Breast epithelium (tissue), 4 donors: ENCODE data around the gene APOA1. TPM values are rescaled to one million over a fixed set of nuclear protein-coding genes. Genes with fewer than 3 reads are reported as not detected.

Experiments
- DNase-seq, 2 donors: peaks; one replicate each; pipeline ENCODE4 v3.0.0-alpha.2; 2019; ENCODE audit warnings: low spot score in 2 of 2
- H3K27ac ChIP-seq, 2 donors: fragments of 200-600 bp; sonication (generic) in 1 of 2; one replicate each; pipeline ENCODE4 v1.5.1; 2016 to 2019; ENCODE audit warnings: mild to moderate bottlenecking in 1 of 2
- H3K27me3 ChIP-seq, 2 donors: fragments of 200-600 bp; sonication (generic) in 1 of 2; one replicate each; pipeline versions ENCODE4 v1.5.1 to v1.6.0; 2017 to 2019; ENCODE audit warnings: control low read depth in 1 of 2, mild to moderate bottlenecking in 1 of 2
- H3K36me3 ChIP-seq: fragments of 200-600 bp; one replicate; pipeline ENCODE4 v1.5.1; 2019
- H3K4me1 ChIP-seq, 2 donors: fragments of 200-600 bp; sonication (generic); one replicate each; pipeline ENCODE4 v1.5.1; 2016 to 2019; ENCODE audit warnings: control low read depth in 1 of 2
- H3K4me3 ChIP-seq, 3 donors: fragments of 200-600 bp; sonication (generic); 1 replicate in 2 of 3; 2 replicates in 1 of 3; pipeline ENCODE4 v1.5.1; 2016 to 2019; ENCODE audit warnings: mild to moderate bottlenecking in 3 of 3, moderate library complexity in 2 of 3
- H3K9me3 ChIP-seq, 2 donors: fragments of 200-600 bp; sonication (generic) in 1 of 2; one replicate each; pipeline ENCODE4 v1.5.1; 2016 to 2019; ENCODE audit warnings: control low read depth in 1 of 2
- POLR2A ChIP-seq: fragments of 450-650 bp; IDR thresholded peaks from one replicate; pipeline ENCODE4 v1.6.1; 2016; ENCODE audit warnings: antibody characterized with exemption, mild to moderate bottlenecking, moderate library complexity
- POLR2AphosphoS5 ChIP-seq, 3 donors: sonication (generic); formaldehyde crosslinking; IDR thresholded peaks; one replicate each; pipeline ENCODE4 v1.6.1; 2017; ENCODE audit warnings: antibody characterized with exemption in 3 of 3
- intact Hi-C: fragments of 100-400 bp; cut with DNase I; formaldehyde crosslinking; loops from one replicate; pipeline ENCODE4 v1.15.1; 2023; ENCODE audit warnings: low total_unique reads
- total RNA-seq, 3 donors: library from RNA; depleted of rRNA; stranded (reverse); fragments of >200 nt; gene quantifications; one replicate each; pipeline ENCODE4 v1.1.0, GENCODE V29; 2016
- TF ChIP-seq, protein P1 (sequence below), 3 donors: fragments of 450-650 bp; IDR thresholded peaks; one replicate each; pipeline ENCODE4 v1.5.1; 2016 to 2017; ENCODE audit warnings: antibody characterized with exemption in 3 of 3, mild to moderate bottlenecking in 3 of 3, moderate library complexity in 3 of 3

APOA1 gene
- total RNA-seq, 3 donors from 2014 or later, result 0.33 to 1.5 (median 0.48) TPM

DNA sequence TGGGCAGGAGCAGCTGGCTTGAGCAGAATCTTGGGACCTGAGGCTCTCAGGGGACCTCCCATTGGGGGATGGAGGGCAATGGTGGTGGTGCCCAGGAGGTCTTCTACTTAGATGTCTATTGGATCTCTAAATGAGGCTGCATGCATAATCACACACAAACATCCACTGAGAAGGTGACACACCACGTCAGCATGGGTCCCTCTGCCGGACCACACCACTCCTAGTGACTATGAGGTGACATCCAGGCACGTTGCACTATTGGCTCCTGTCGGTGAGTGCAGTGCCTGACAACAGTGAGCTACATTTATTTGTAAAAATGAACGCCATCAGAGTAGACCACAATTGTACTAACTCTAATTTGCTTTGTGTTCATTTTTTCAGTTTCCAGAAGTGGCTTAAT is 12.0 kb downstream of the APOA1 start:
- Histone ChIP-seq H3K4me1 (no peaks in the 10 kb centered on the region), H3K36me3 (no peaks in the 10 kb centered on the region), H3K4me3 (no peak overlapping the region), H3K27me3 (no peaks in the 10 kb centered on the region), H3K9me3 (no peaks in the 10 kb centered on the region), H3K27ac (no peak overlapping the region)
- no peak for DNase-seq
- intact Hi-C loops, result no loop called here
- TF ChIP-seq, protein P1, sequence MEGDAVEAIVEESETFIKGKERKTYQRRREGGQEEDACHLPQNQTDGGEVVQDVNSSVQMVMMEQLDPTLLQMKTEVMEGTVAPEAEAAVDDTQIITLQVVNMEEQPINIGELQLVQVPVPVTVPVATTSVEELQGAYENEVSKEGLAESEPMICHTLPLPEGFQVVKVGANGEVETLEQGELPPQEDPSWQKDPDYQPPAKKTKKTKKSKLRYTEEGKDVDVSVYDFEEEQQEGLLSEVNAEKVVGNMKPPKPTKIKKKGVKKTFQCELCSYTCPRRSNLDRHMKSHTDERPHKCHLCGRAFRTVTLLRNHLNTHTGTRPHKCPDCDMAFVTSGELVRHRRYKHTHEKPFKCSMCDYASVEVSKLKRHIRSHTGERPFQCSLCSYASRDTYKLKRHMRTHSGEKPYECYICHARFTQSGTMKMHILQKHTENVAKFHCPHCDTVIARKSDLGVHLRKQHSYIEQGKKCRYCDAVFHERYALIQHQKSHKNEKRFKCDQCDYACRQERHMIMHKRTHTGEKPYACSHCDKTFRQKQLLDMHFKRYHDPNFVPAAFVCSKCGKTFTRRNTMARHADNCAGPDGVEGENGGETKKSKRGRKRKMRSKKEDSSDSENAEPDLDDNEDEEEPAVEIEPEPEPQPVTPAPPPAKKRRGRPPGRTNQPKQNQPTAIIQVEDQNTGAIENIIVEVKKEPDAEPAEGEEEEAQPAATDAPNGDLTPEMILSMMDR (IDR thresholded peaks at IDR 0.05), result no peak
- no peak for TF ChIP-seq POLR2A
- TF ChIP-seq POLR2AphosphoS5 (IDR thresholded peaks at IDR 0.05), result no peak

DNA sequence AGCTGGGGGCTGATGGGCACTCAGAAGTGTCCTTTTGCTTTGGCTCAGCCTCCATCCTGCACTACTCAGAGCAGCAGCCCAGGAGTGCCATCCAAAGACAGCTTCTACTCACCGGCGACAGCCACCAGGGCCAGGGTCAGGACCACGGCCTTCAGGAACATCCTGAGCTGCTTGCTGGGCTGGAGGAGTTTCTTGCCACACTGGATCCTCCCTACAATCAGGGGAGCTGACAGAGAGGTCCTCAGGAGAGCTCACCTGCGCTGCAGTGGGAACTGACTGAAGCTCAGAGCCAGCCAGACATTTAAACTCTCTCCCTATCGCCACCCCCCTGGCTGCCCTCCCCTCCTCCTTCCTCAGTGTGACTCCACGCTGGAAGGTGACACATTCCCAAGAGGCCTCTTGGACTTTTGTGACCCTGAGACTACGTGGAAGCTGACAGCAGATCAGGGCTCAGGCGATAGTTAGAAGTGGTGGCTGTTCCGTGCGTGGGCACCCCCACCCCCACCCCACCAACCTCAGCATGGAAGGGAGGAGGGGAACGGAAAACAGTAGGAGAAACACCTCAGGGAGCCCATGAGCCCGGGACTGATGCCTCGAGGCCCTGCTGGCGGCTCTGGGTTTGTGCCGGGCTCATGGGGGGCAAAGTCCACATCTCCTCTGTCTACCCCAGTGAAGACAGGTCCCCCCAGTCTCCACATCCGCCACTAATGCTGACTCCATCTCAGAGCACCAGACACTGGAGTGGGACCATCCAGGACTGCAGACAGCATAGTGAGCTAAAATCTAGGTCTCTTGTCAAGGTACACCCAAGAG is 14.2 kb downstream of the APOA1 start, which contains the start of gene APOA4:
Gene APOA4 (minus strand): TSS at position 274 of the 813 bp plus-strand sequence. CDS start 113 bp downstream, at position 161.
- H3K36me3 ChIP-seq, result no peaks in the 10 kb centered on the region
- H3K4me3 ChIP-seq, result no peak within 1 kb of the TSS
- H3K27me3 ChIP-seq, result no peaks in the 10 kb centered on the region
- H3K27ac ChIP-seq, result no peak within 1 kb of the TSS
- H3K4me1 ChIP-seq, result no peaks in the 10 kb centered on the region
- intact Hi-C loops, result no loop called here
- no peaks in the 10 kb centered on the region for H3K9me3 ChIP-seq
- DNase-seq, result no peak
- TF ChIP-seq, protein P1 (IDR thresholded peaks at IDR 0.05), result no peak
- no peak for TF ChIP-seq POLR2AphosphoS5 (IDR thresholded peaks at IDR 0.05)
- no peak for TF ChIP-seq POLR2A

DNA sequence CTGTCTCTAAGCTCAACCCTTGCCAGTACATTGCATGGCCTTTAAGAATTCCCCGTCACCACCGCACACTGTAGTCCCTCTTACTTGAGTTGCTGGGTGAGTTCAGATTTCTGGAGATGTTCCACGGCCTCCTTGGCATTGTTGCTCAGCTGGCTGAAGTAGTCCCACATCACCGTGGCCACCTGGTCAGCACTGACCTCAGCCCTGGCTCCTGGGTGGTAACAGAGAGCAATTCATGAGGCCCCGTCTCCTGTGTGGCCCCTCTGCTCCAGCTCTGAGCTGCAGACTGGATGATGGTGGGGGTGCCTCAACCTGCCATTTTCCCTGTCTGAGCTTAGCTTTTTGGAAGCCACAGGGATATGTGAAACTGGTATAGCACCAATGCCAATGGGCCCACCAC is 14.8 kb downstream of the APOA1 start:
- H3K27ac ChIP-seq, result no peak overlapping the region
- no peak for DNase-seq

DNA sequence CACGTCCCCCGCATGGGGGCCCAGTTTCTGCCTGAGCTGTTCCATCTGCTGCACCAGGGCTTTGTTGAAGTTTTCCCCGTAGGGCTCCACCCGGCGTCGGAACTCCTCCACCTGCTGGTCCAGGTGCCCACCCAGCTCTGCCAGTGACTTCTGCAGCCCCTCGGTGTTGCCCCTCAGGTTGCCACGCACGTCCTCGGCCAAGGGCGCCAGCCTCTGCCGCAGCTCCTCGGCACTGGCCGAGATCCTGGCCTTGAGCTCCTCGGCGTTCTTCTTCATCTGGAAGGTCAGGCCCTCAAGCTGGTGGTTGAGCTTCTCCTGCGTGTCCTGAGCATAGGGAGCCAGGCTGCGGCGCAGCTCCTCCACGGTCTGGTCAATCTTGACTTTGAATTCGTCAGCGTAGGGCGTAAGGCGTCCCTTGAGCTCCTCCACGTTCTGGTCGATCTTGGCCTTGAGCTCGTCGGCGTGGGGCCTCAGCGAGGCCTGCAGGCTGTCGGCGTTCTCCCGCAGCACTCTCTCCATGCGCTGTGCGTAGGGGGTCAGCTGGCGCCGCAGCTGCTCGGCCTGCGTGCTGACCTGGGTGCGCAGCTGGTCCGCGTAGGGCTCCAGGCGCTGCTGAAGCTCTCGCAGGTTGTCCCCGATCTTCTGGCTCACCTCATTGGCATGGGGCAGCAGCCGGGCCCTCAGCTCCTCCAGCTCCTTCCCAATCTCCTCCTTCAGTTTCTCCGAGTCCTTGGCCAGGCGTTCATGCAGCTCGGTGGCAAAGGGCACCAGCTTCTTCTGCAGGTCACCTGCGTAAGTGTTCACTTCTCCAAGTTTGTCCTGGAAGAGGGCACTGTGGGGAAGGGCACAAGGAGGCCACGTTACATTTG is 16.1 kb downstream of the APOA1 start:
- intact Hi-C loops, result no loop called here
- no peak overlapping the region for H3K4me3 ChIP-seq
- TF ChIP-seq POLR2A (no peak), POLR2AphosphoS5 (IDR thresholded peaks at IDR 0.05) (no peak)
- TF ChIP-seq, protein P1 (IDR thresholded peaks at IDR 0.05), result no peak
- H3K9me3 ChIP-seq, result no peaks in the 10 kb centered on the region
- H3K4me1 ChIP-seq, result no peaks in the 10 kb centered on the region
- no peaks in the 10 kb centered on the region for H3K27me3 ChIP-seq
- peak in 1 of 2 donors; percentile 46 for DNase-seq
- H3K27ac ChIP-seq, result no peak overlapping the region
- no peaks in the 10 kb centered on the region for H3K36me3 ChIP-seq

More for the DNA sequence above, 14.8 kb downstream of the APOA1 start:
- TF ChIP-seq POLR2AphosphoS5 (IDR thresholded peaks at IDR 0.05) (no peak), POLR2A (no peak)
- TF ChIP-seq, protein P1 (IDR thresholded peaks at IDR 0.05), result no peak
- Histone ChIP-seq H3K4me1 (no peaks in the 10 kb centered on the region), H3K4me3 (no peak overlapping the region), H3K9me3 (no peaks in the 10 kb centered on the region), H3K27me3 (no peaks in the 10 kb centered on the region), H3K36me3 (no peaks in the 10 kb centered on the region)
- intact Hi-C loops, result no loop called here

DNA sequence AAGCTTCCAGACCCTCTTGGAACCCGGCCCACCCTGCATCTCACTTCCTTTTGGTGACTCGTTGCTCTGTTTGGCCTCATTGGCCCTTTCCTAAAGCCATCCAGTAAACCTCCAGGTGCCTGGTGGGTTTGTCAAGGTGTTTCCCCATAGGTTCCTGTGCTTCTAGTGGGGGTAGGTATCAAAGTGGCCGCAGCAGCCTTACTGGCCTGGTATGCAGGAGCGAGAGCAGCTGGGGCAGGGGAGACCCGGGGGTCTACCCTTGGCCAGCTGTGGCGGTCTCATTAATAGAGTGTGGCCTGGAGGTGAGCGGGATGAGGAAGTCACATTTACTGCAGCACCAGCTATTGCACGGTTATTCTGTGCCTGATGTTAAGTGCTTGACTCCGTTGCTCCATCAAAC is 18.4 kb downstream of the APOA1 start:
- peak in 1 of 2 donors; percentile 7 for DNase-seq
- H3K27ac ChIP-seq, result no peak overlapping the region
- no peak overlapping the region for H3K4me3 ChIP-seq
- no peaks in the 10 kb centered on the region for H3K9me3 ChIP-seq
- intact Hi-C loops, result no loop called here
- no peaks in the 10 kb centered on the region for H3K27me3 ChIP-seq
- no peaks in the 10 kb centered on the region for H3K36me3 ChIP-seq
- TF ChIP-seq, protein P1 (IDR thresholded peaks at IDR 0.05), result no peak
- TF ChIP-seq POLR2A (no peak), POLR2AphosphoS5 (IDR thresholded peaks at IDR 0.05) (no peak)
- H3K4me1 ChIP-seq, result no peaks in the 10 kb centered on the region
